Renal cortex interstitium (tissue), 11 donors: ENCODE data around the gene GBF1. TPM values are rescaled to one million over a fixed set of nuclear protein-coding genes. Genes with fewer than 3 reads are reported as not detected.

Experiments
- DNase-seq, 11 donors: peaks; one replicate each; pipeline ENCODE4 v3.0.0-alpha.2; 2013; ENCODE audit warnings: low read depth in 9 of 11, low spot score in 4 of 11; ENCODE audit errors: extremely low read depth in 1 of 11
- polyA plus RNA-seq, 3 donors: library from polyadenylated mRNA; unstranded; fragments of 120-200 nt; gene quantifications; one replicate each; pipeline ENCODE4 v1.2.1, GENCODE V29; 2013; ENCODE audit not compliant: insufficient read length in 3 of 3

GBF1 gene
- polyA plus RNA-seq, 3 donors, result 44.2 to 52.3 (median 49.6) TPM

GRCh38 chr10:102316421-102316820, 71.1 kb downstream of the GBF1 start:
- DNase-seq, result no peak

GRCh38 chr10:102322914-102323313, 77.6 kb downstream of the GBF1 start:
- no peak for DNase-seq

- DNase-seq, result no peak
Observed at GRCh38 chr10:102324061-102324460, 78.7 kb downstream of the GBF1 start.

GRCh38 chr10:102326031-102326430, 80.7 kb downstream of the GBF1 start:
- DNase-seq, result no peak

DNA sequence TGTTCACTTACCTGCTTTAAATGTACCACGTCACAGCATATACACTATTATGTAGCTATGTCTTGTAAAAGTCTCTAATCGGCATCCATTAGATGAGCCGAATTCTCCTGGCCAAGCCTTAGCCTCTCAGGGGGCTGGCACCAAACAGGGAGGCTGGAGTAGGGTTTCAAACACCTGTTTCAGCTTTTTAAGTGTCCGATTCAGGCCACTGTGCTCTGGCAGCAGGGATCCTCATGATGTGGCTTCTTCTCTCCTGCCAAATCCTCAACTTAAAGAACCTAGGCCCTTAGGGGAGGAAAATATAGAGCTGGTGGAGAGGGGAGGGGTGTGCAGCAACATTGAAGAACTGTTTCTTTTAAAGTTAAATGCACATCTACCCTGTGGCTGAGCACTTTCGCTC, 81.7 kb downstream of the GBF1 start:
- DNase-seq, result no peak

- DNase-seq, result no peak
Observed at GRCh38 chr10:102327641-102328040, 82.3 kb downstream of the GBF1 start.

GRCh38 chr10:102332772-102333171, 87.4 kb downstream of the GBF1 start:
- DNase-seq, result no peak

DNA sequence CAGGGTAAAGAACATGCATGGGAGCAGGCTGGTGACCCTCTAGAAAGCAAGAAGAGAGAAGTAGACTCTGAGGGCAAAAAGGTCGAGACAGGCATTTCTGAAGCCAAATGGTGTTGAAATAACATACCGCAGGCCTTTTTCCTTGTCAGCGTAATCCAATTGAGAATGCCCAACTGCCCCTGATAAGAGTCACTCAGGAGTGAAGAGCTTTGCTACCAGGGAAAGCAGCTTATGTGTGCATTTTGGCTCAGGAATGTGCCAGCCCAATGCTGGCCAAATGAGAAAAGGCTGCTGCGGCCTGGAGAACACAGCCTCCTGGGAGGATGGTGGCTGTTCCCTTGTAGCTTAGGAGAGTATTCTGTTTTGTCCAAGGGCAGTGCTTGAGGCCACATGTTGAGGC, 88.8 kb downstream of the GBF1 start:
- DNase-seq, result no peak

DNA sequence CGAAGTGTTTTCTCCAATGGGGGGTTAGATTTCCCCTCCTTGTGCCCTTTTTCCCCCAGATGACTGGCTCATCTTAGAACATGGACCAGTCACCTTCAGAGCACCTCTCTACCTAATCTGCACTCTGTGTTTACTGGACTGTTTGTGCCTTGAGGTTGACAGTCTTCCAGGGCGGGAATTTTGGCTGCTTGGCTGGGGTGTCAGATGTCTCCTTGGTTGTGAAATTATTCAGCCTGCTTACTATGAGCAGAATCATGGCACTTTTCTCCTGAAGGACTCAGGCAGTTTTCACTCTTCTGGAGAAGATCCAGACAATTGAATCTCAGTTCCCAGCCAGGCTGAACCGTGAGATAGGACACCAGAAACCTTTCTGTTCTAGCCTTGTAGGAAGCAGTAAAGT, 89.9 kb downstream of the GBF1 start:
- no peak for DNase-seq

DNA sequence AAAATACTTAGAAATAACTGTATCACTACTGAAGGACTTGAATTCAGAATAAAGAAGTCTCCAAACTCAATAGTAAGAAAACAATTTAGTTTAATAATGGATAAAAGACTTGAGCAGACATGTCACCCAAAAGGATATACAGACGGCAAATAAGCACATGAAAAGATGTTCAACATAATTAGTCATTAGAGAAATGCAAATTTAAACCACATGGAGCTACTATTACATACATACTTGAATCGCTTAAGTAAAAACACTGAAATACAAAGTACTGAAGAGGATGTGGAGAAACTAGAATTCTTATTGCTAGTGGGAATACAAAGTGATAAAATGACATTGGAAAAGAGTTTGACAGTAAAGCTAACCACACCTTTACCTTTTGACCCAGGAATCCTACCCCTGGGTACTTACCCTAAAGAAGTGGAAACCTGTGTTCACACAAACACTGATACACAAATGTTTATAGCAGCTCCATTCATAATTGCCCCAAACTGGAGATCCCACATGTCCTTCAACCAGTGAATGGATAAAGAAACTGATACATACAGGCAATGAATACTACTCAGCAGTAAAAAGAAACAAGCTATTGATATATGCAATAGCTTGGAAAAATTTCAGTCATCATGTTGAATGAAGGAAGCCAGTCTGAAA, 95.8 kb downstream of the GBF1 start:
- no peak for DNase-seq

GRCh38 chr10:102342458-102342857, 97.1 kb downstream of the GBF1 start:
- no peak for DNase-seq

GRCh38 chr10:102342958-102343357, 97.6 kb downstream of the GBF1 start:
- no peak for DNase-seq

DNA sequence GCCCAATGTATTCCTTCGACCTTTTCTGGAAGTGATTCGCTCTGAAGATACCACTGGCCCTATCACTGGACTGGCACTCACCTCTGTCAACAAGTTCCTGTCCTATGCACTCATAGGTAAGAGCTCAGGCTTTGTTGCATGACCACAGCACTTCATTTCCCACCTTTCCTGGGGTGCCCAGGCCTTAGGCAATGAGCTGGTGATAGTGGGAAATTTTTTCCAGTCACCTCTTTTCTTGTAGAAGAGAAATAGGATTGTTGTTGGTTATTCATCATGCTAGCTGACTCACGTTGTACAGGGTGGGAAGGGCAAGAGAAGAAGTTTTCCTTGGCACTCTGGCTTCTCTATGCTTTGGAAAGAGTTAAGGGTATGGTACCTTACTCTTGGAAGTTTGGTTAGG, 98.7 kb downstream of the GBF1 start:
- DNase-seq, result no peak

- DNase-seq, result peak in 8 of 11 donors; percentile 13 to 34 (median 24)
Observed at GRCh38 chr10:102347236-102347828, 102.0 kb downstream of the GBF1 start.

- DNase-seq, result peak in 10 of 11 donors; percentile 22 to 64 (median 47)
Observed at GRCh38 chr10:102352066-102352715, 106.9 kb downstream of the GBF1 start.

DNA sequence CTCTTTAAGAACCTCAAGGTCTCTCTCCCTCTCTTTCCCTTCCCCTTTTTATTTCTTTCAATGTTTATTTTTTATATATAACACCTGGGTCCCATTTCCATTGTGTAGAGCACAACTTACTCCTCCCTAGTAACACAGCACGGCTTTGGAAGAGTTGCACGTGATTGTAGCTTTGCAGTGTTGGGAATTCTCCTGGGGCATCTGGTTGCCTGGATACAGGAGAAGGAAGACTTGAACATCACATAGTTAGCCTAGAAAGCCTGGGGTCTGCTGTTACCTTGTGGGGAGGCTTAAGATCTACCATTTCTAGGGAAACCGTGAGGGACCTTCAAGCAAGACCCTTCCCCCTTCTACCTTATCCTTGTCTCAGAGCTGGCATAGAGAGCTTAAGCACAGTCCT, 109.1 kb downstream of the GBF1 start:
- DNase-seq, result no peak

- no peak for DNase-seq
Observed at GRCh38 chr10:102358712-102359382, 113.5 kb downstream of the GBF1 start.

DNA sequence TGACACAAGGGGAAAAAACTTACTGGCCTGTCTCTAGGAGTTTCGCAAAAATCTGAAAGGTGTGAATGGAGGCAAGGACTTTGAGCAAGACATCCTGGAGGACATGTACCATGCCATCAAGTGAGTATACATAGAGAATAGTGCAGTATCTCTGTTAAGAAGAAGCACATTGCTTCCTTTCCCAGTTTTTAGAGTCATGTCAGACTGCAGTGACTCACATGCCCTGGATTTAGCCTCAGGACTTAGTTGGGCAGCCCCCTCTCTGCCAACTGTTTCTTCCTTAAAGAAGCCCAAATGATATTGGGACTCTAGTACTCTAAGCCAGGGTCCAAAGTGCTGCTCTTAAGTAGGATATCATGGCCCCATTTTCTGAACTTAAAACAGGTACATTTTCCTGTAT, 122.1 kb downstream of the GBF1 start:
- DNase-seq, result no peak

GRCh38 chr10:102368077-102368476, 122.7 kb downstream of the GBF1 start:
- DNase-seq, result no peak

DNA sequence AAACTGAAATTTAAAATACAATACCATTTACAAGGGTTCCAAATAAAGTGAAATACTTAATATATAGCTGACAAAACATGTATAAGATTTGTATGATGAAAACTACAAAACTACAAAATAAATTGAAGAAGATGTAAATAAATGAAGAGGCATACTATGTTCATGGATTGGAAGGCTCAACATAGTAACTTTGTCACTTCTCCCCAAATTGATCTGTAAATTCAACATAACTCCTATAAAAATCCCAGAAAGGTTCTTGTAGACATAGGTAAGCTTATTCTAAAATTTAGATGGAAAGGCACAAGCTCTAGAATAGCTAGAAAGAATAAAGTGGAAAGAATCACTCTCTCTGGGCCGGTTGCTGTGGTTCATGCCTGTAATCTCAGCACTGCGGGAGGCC, 126.0 kb downstream of the GBF1 start:
- DNase-seq, result no peak
